Mucosa of descending colon (tissue), 3 donors: ENCODE measurements around the gene CCDC169. TPM values are rescaled to one million over a fixed set of nuclear protein-coding genes. Genes with fewer than 3 reads are reported as not detected.
"Not testable (repeated sequence)": the region's sequence is repeated elsewhere in the genome, so short reads cannot be mapped to it uniquely, and the experiment has no call there.

Experiments used
- ATAC-seq: fragments of 200-7000 bp; cut with Tn5 transposase; one replicate; pipeline ENCODE4 v1.9.1; 2020; ENCODE audit warnings: mild to moderate bottlenecking, moderate library complexity
- DNase-seq, 3 donors: peaks; one replicate each; pipeline ENCODE4 v3.0.0-alpha.2; 2020
- H3K36me3 ChIP-seq: fragments of 200-600 bp; one replicate; pipeline ENCODE4 v1.8.0; 2021; ENCODE audit warnings: low read depth, mild to moderate bottlenecking
- H3K4me1 ChIP-seq: fragments of 200-600 bp; one replicate; pipeline ENCODE4 v1.8.0; 2021; ENCODE audit warnings: low read depth, mild to moderate bottlenecking
- H3K4me3 ChIP-seq: fragments of 200-600 bp; one replicate; pipeline ENCODE4 v1.8.0; 2021; ENCODE audit warnings: mild to moderate bottlenecking
- H3K9me3 ChIP-seq: fragments of 200-600 bp; one replicate; pipeline ENCODE4 v1.8.0; 2021; ENCODE audit warnings: mild to moderate bottlenecking
- CTCF ChIP-seq: fragments of 200-600 bp; IDR thresholded peaks from one replicate; pipeline ENCODE4 v1.8.0; 2022; ENCODE audit warnings: antibody characterized with exemption, mild to moderate bottlenecking
- intact Hi-C, 2 donors: fragments of 100-400 bp; cut with DNase I in 1 of 2; cut with micrococcal nuclease in 1 of 2; formaldehyde crosslinking; loops; one replicate each; pipeline versions ENCODE4 v1.11.0 to v1.11.1; 2022; cut with DNase I, micrococcal nuclease
- total RNA-seq, 3 donors: library from RNA; stranded (reverse); fragmentation: NEBNext Ultra II Directional in 2 of 3; extraction: Animal tissue kit (Norgen Biotek cat#: 25700) in 2 of 3; gene quantifications; one replicate each; pipeline versions ENCODE4 v1.2.1 to v1.2.4, GENCODE V29; 2021 to 2023
- donor health status: DM: no; HTN: no; CAD: no; lungs with moderate emphysema.
- donor health status: DM: no; HTN: no; CAD: no.
- donor health status: DM: no; HTN: yes; CAD: no.

The CCDC169 gene
- total RNA-seq, 3 donors from 2014 or later = 0.26 to 6.8 (median 0.84) TPM

- ATAC-seq (no peak), DNase-seq (no peak)
- no peaks in the 10 kb centered on the region for H3K9me3 ChIP-seq
- H3K36me3 ChIP-seq = no peaks in the 10 kb centered on the region
- TF ChIP-seq CTCF = no peak
- intact Hi-C loops = no loop called here
- H3K4me1 ChIP-seq = no peaks in the 10 kb centered on the region
- no peak overlapping the region for H3K4me3 ChIP-seq
These were observed 28.3 kb upstream of the CCDC169 start for GRCh38 chr13:36325912-36326311.

- H3K4me1 ChIP-seq, H3K36me3 ChIP-seq, ATAC-seq, DNase-seq, H3K4me3 ChIP-seq, H3K9me3 ChIP-seq, intact Hi-C loops: not testable (repeated sequence)
These were observed 27.3 kb upstream of the CCDC169 start for GRCh38 chr13:36324881-36325280.

GRCh38 chr13:36323951-36324566 is 26.4 kb upstream of the CCDC169 start:
- Histone ChIP-seq H3K9me3 (no peaks in the 10 kb centered on the region), H3K4me1 (no peaks in the 10 kb centered on the region), H3K36me3 (no peaks in the 10 kb centered on the region), H3K4me3 (no peak overlapping the region)
- DNase-seq (no peak), ATAC-seq (no peak)
- no peak for TF ChIP-seq CTCF
- intact Hi-C loops = no loop called here

GRCh38 chr13:36323408-36323807 is 25.8 kb upstream of the CCDC169 start:
- Histone ChIP-seq H3K9me3 (no peaks in the 10 kb centered on the region), H3K36me3 (no peaks in the 10 kb centered on the region), H3K4me1 (no peaks in the 10 kb centered on the region), H3K4me3 (no peak overlapping the region)
- intact Hi-C loops = no loop called here
- no peak for TF ChIP-seq CTCF
- ATAC-seq (no peak), DNase-seq (no peak)

GRCh38 chr13:36319793-36320192 is 22.2 kb upstream of the CCDC169 start:
- H3K4me3 ChIP-seq, H3K9me3 ChIP-seq, intact Hi-C loops, H3K4me1 ChIP-seq, ATAC-seq, DNase-seq, H3K36me3 ChIP-seq: not testable (repeated sequence)

- intact Hi-C loops = no loop called here
- TF ChIP-seq CTCF = no peak
These were observed 15.7 kb upstream of the CCDC169 start for GRCh38 chr13:36313047-36313969.

More at GRCh38 chr13:36313047-36313969, 15.7 kb upstream of the CCDC169 start:
- Histone ChIP-seq H3K36me3 (no peaks in the 10 kb centered on the region), H3K9me3 (no peaks in the 10 kb centered on the region), H3K4me3 (no peak overlapping the region), H3K4me1 (no peaks in the 10 kb centered on the region)
- DNase-seq = no peak
- ATAC-seq = no peak
